GM18502 (cell line): Measurements from ENCODE around the gene RBMY1E.
"Not testable (repeated sequence)": the region's sequence is repeated elsewhere in the genome, so short reads cannot be mapped to it uniquely, and the experiment has no call there.

Experiments used
- ATAC-seq: cut with Tn5 transposase; IDR thresholded peaks from one replicate; pipeline ENCODE4 v1.9.1; 2021; ENCODE audit warnings: mild to moderate bottlenecking; ENCODE audit not compliant: unreplicated experiment, poor library complexity

Gene RBMY1E

GRCh38 chrY:21917932-21918331 is at the start of gene RBMY1E:
RBMY1E (minus strand) TSS chrY:21918032; CDS start chrY:21916054, 1,978 bp downstream.
- not testable (repeated sequence) for ATAC-seq

GRCh38 chrY:21894426-21894825 is 23.4 kb downstream of the RBMY1E start, which contains the start of gene RBMY1D:
RBMY1D (minus strand) TSS chrY:21894526; CDS start chrY:21892513, 2,013 bp downstream.
- ATAC-seq = not testable (repeated sequence)

- not testable (repeated sequence) for ATAC-seq
Measured at GRCh38 chrY:21869407-21870076, 48.3 kb downstream of the RBMY1E start.
